AG09319 (cell line): ENCODE results near the gene XG.

Experiments
- DNase-seq: peaks from one replicate; pipeline ENCODE4 v3.0.0-alpha.2; 2010; ENCODE audit warnings: low read depth; ENCODE audit errors: extremely low read depth
- CTCF ChIP-seq: IDR thresholded peaks from 2 replicates; pipeline ENCODE4 v1.5.1; 2011; ENCODE audit warnings: low read depth, mild to moderate bottlenecking, inconsistent platforms, low read length, moderate library complexity

The XG gene

GRCh38 chrX:2710041-2710840 lies 41.6 kb upstream of the XG start:
- TF ChIP-seq CTCF: no peak
- no peak for DNase-seq

DNA sequence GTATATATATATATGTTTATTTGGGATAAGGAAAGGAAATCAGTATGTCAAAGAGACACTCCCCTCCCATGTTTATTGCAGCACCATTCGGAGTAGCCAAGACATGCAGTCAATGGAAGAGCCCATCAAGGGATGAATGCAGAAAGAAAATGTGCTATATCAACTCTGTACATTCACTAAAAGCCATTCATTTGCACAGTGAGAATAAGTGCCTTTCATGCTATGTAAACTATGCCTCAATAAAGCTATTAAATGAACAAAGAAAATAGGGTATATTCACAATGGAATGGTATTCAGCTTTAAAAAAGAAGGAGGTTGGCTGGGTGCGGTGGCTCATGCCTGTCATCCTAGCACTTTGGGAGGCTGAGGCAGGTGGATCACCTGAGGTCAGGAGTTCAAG lies 40.4 kb upstream of the XG start:
- DNase-seq: no peak
- no peak for TF ChIP-seq CTCF

GRCh38 chrX:2712428-2712827 lies 39.4 kb upstream of the XG start:
- TF ChIP-seq CTCF: no peak
- DNase-seq: no peak

GRCh38 chrX:2712890-2713840 lies 38.7 kb upstream of the XG start:
- no peak for TF ChIP-seq CTCF

DNA sequence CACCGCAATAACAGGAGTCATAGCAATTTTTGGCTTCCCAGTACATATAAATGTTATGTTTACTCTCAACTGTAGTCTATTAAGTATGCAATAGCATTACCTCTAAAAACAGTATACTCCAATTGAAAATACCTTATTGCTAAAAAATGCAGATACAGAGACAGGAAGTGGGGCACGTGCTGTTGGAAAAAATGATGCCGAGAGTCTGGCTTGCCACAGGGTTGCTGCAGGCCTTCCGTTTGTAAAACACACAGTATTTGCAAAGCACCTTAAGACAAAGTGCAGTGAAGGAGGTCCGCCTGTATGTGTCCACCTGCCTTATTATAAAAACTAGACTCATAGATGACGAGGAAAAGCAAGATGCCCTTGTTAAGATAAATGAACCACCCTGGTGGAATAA lies 37.3 kb upstream of the XG start:
- no peak for TF ChIP-seq CTCF
- DNase-seq: no peak

More at GRCh38 chrX:2712890-2713840, 38.7 kb upstream of the XG start:
- no peak for DNase-seq

- DNase-seq: no peak
- TF ChIP-seq CTCF: no peak
These were observed 36.7 kb upstream of the XG start for GRCh38 chrX:2715066-2715600.
